PC-9 (cell line): ENCODE measurements around the gene LETM1. TPM values are rescaled to one million over a fixed set of nuclear protein-coding genes. Genes with fewer than 3 reads are reported as not detected.

Experiments used
- BruUV-seq: library from RNA; stranded (reverse); fragments of 400-500 nt; replicated peaks from 2 replicates; lab custom pipeline; 2021; lab: Mats Ljungman, UMichigan
- CTCF ChIA-PET: fragments of 300-600 bp; sonication (Branson Sonifier 250); formaldehyde crosslinking; loops from one replicate; lab custom pipeline; 2022; ENCODE audit warnings: antibody characterized with exemption; lab: Charles Lee
- POLR2A ChIA-PET: fragments of 300-600 bp; sonication (Branson Sonifier 250); formaldehyde crosslinking; loops from one replicate; lab custom pipeline; 2022; ENCODE audit warnings: antibody characterized with exemption; ENCODE audit not compliant: unreplicated experiment; lab: Charles Lee
- DNase-seq, 2 experiments: peaks; one replicate each; pipeline versions ENCODE4 v3.0.0 to v3.0.0-alpha.2; 2015 to 2022; ENCODE audit warnings: mixed read lengths in 1 of 2
- H2AFZ ChIP-seq: fragments of 200-600 bp; sonication (generic); 2 replicates; pipeline ENCODE4 v1.8.1; 2017; ENCODE audit warnings: antibody characterized with exemption
- H3F3A ChIP-seq: fragments of 200-600 bp; sonication (generic); 2 replicates; pipeline ENCODE4 v1.8.1; 2017; ENCODE audit warnings: antibody characterized with exemption, mild to moderate bottlenecking, low read depth; ENCODE audit not compliant: insufficient read depth
- H3K27ac ChIP-seq: fragments of 200-600 bp; sonication (generic); 2 replicates; pipeline ENCODE4 v1.6.1; 2016; ENCODE audit warnings: mixed run types
- H3K27me3 ChIP-seq: fragments of 200-600 bp; sonication (generic); 2 replicates; pipeline ENCODE4 v1.6.1; 2016; ENCODE audit warnings: low read depth, mixed run types; ENCODE audit not compliant: insufficient read depth
- H3K36me3 ChIP-seq: fragments of 200-600 bp; sonication (generic); 2 replicates; pipeline ENCODE4 v1.6.1; 2016; ENCODE audit warnings: low read depth, mixed run types
- H3K4me1 ChIP-seq: fragments of 200-600 bp; sonication (generic); replicated peaks from 2 replicates; pipeline ENCODE4 v1.6.1; 2016; ENCODE audit warnings: mixed run types; ENCODE audit not compliant: insufficient read depth
- H3K4me2 ChIP-seq: fragments of 200-600 bp; sonication (generic); 2 replicates; pipeline ENCODE4 v1.6.1; 2017; ENCODE audit warnings: mixed run types
- H3K4me3 ChIP-seq: fragments of 200-600 bp; sonication (generic); 2 replicates; pipeline ENCODE4 v1.6.1; 2016; ENCODE audit warnings: mixed run types
- H3K79me2 ChIP-seq: fragments of 200-600 bp; sonication (generic); 2 replicates; pipeline ENCODE4 v1.6.1; 2017; ENCODE audit warnings: low read depth, mixed run types
- H3K9me2 ChIP-seq: fragments of 200-600 bp; sonication (generic); 2 replicates; pipeline ENCODE4 v1.8.1; 2017; ENCODE audit warnings: mild to moderate bottlenecking; ENCODE audit not compliant: insufficient read depth
- H3K9me3 ChIP-seq: fragments of 200-600 bp; sonication (generic); 2 replicates; pipeline ENCODE4 v1.8.1; 2016; ENCODE audit warnings: low read depth; ENCODE audit not compliant: insufficient read depth
- H4K20me1 ChIP-seq: fragments of 200-600 bp; sonication (generic); 2 replicates; pipeline ENCODE4 v1.8.1; 2017; ENCODE audit not compliant: insufficient read depth
- EZH2 ChIP-seq: fragments of 200-600 bp; sonication (generic); IDR thresholded peaks from 2 replicates; pipeline ENCODE4 v1.8.0; 2017; ENCODE audit warnings: antibody characterized with exemption, low read depth
- intact Hi-C: fragments of 100-400 bp; cut with micrococcal nuclease; formaldehyde crosslinking; loops from one replicate; pipeline ENCODE4 v1.10.0; 2022; ENCODE audit not compliant: unreplicated experiment
- total RNA-seq: library from RNA; stranded (reverse); gene quantifications from 2 replicates; pipeline ENCODE4 v1.2.3, GENCODE V29; 2021
- TF ChIP-seq, protein P1 (sequence below): fragments of 200-600 bp; sonication (generic); conservative IDR thresholded peaks from 2 replicates; pipeline ENCODE4 v1.6.1; 2017; ENCODE audit warnings: mixed run types, antibody characterized with exemption, mild to moderate bottlenecking, moderate library complexity

LETM1 gene
- total RNA-seq, 1 experiment from 2014 or later = 44.5 TPM

DNA sequence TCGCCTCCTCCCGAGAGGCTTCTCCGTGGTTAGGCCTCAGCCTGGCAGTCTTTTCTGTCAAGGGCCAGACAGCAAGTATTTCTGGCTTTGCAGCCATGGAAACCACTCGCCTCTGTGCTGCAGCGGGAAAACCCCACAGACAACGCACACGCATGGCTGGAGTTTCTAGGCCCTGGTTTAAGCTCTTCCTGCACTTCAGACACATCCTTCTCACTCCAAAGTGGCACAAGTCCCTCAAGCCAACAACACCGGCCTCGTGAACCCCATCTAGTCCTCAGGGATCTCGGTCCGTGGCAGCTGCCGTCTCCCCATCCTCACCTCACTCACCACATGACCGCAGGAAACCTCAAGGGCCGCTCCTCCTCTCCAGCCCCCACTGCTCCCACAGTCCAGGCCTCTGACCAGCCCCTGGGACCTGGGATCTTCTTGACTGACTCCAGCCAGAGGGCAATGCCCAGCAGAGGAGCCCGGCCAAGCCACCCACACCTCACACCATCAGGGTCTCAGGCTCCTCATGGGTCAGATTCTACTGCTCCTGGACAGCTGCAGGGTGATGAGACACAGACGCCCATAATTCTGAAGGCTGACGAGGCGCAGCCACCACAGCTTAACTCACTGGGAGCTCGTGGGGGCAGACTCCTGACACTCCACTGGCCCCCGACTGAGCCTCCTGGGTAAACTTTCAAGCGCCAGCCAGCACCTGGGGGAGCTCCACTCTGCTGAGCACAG is 21.7 kb downstream of the LETM1 start:
- Histone ChIP-seq H3K27me3 (no peaks in the 10 kb centered on the region), H3K9me3 (no peaks in the 10 kb centered on the region), H4K20me1 (peaks cover 6% of the 10 kb centered on the region; the same call in 1 of the 2 replicates), H3K27ac (no peak overlapping the region), H3K4me2 (no peak overlapping the region), H3K4me3 (no peak overlapping the region), H3F3A (no peaks in the 10 kb centered on the region), H3K9me2 (no peaks in the 10 kb centered on the region), H3K79me2 (no peaks in the 10 kb centered on the region), H3K4me1 (no peaks in the 10 kb centered on the region), H2AFZ (no peak overlapping the region), H3K36me3 (peaks cover 11% of the 10 kb centered on the region; the same call in 1 of the 2 replicates)
- TF ChIP-seq EZH2 = no peak
- ChIA-PET POLR2A (no interaction called here), CTCF (no interaction called here)
- no peak for DNase-seq
- intact Hi-C loops = no loop called here
- BruUV-seq = no TSS peak

DNA sequence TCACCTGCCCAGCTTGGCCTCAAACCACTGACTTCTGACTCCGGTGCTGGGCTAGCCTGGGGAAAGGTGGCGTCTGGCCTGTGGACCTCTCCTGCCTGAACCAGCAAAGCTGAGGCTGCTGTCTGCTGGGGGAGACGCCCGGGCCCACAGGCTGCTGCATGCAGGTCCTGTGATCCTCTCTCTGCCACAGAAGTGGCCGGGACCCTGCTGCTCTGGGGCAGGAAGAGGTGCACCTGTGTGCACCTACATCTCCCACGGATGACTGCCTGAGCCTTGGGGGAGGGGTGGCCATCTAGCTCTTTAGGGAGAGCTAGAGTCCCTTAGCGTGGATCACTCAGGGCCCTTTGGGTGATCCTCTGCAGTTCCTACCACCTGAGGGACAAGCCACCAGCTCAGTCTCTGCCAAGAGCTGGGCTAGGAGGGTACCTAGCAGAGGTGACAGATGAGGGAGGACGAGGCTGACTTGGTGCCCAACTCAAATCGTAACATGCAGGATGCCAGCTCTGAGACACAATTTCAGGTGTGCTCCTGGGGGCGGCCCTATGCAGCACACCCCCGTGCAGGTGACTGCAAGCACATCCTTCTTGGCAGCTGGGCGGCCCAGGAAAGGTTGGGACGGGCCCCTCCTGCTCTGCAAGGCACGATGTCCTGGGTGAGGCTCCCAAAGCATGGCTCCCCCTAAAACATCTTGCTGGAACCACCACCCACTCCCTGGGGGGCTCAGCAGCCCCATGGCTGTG is 22.5 kb downstream of the LETM1 start:
- ChIA-PET CTCF (no interaction called here), POLR2A (no interaction called here)
- Histone ChIP-seq H3K27ac (no peak overlapping the region), H4K20me1 (peaks cover 6% of the 10 kb centered on the region; the same call in 1 of the 2 replicates), H2AFZ (no peak overlapping the region), H3K27me3 (no peaks in the 10 kb centered on the region), H3K4me1 (no peaks in the 10 kb centered on the region), H3K4me2 (no peak overlapping the region), H3K9me3 (no peaks in the 10 kb centered on the region), H3K36me3 (0 out of 2 replicates have a peak, but pooled peaks cover 8% of the 10 kb centered on the region), H3F3A (no peaks in the 10 kb centered on the region), H3K9me2 (no peaks in the 10 kb centered on the region), H3K79me2 (no peaks in the 10 kb centered on the region), H3K4me3 (no peak overlapping the region)
- DNase-seq = no peak
- BruUV-seq = no TSS peak
- TF ChIP-seq, protein P1, sequence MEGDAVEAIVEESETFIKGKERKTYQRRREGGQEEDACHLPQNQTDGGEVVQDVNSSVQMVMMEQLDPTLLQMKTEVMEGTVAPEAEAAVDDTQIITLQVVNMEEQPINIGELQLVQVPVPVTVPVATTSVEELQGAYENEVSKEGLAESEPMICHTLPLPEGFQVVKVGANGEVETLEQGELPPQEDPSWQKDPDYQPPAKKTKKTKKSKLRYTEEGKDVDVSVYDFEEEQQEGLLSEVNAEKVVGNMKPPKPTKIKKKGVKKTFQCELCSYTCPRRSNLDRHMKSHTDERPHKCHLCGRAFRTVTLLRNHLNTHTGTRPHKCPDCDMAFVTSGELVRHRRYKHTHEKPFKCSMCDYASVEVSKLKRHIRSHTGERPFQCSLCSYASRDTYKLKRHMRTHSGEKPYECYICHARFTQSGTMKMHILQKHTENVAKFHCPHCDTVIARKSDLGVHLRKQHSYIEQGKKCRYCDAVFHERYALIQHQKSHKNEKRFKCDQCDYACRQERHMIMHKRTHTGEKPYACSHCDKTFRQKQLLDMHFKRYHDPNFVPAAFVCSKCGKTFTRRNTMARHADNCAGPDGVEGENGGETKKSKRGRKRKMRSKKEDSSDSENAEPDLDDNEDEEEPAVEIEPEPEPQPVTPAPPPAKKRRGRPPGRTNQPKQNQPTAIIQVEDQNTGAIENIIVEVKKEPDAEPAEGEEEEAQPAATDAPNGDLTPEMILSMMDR = no peak
- TF ChIP-seq EZH2 = no peak
- intact Hi-C loops = no loop called here

DNA sequence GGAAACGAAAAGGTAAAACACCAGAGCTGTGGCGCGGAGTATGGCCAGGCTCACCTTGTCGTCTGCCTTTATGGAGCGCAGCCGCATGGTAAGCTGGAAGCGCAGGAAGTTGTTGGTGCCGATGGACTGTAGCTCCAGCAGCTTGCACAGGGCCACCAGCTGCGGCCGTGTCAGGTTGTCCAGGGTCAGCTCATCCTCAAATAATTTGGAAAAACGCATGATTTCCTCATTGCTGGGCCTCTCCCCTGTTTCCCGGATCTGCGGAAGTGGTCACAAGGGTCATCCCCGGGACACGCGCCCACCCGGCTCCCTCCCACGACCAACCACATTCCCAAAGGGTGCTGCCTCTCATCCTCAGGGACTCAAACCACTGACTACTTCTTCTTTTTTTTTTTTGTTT is 23.3 kb downstream of the LETM1 start:
- ChIA-PET CTCF (no interaction called here), POLR2A (no interaction called here)
- no peak for DNase-seq
- peaks cover 3% of the 10 kb centered on the region; the same call in 1 of the 2 replicates for H4K20me1 ChIP-seq
- H3K4me1 ChIP-seq = no peaks in the 10 kb centered on the region
- no peak overlapping the region for H3K4me3 ChIP-seq
- H3K79me2 ChIP-seq = no peaks in the 10 kb centered on the region
- no peak overlapping the region for H3K27ac ChIP-seq
- no peaks in the 10 kb centered on the region for H3F3A ChIP-seq
- 0 out of 2 replicates have a peak, but pooled peaks cover 8% of the 10 kb centered on the region for H3K36me3 ChIP-seq
- H2AFZ ChIP-seq = no peak overlapping the region
- intact Hi-C loops = no loop called here
- no peaks in the 10 kb centered on the region for H3K27me3 ChIP-seq
- TF ChIP-seq, protein P1 = no peak
- TF ChIP-seq EZH2 = no peak
- no TSS peak for BruUV-seq
- H3K4me2 ChIP-seq = no peak overlapping the region
- H3K9me2 ChIP-seq = no peaks in the 10 kb centered on the region
- no peaks in the 10 kb centered on the region for H3K9me3 ChIP-seq
